MM.1S (cell line): Measurements from ENCODE around the gene FKBP3.
"Not testable (repeated sequence)": the region's sequence is repeated elsewhere in the genome, so short reads cannot be mapped to it uniquely, and the experiment has no call there.

Source experiments
- DNase-seq: peaks from one replicate; pipeline ENCODE4 v3.0.0-alpha.2; 2015
- H2AFZ ChIP-seq: fragments of 300-600 bp; sonication (generic); 2 replicates; pipeline ENCODE4 v1.6.0; 2016; ENCODE audit warnings: antibody characterized with exemption, low read length
- H3F3A ChIP-seq: fragments of 300-600 bp; sonication (generic); 2 replicates; pipeline ENCODE4 v1.6.1; 2016; ENCODE audit warnings: mild to moderate bottlenecking, antibody characterized with exemption, low read length, moderate library complexity, mixed read lengths; ENCODE audit not compliant: insufficient read depth
- H3K27ac ChIP-seq: fragments of 300-600 bp; sonication (generic); 2 replicates; pipeline ENCODE4 v1.5.1; 2016; ENCODE audit warnings: mild to moderate bottlenecking, low read length
- H3K27me3 ChIP-seq: fragments of 300-600 bp; sonication (generic); replicated peaks from 2 replicates; pipeline ENCODE4 v1.6.0; 2016; ENCODE audit warnings: low read length; ENCODE audit not compliant: insufficient read depth
- H3K36me3 ChIP-seq: fragments of 300-600 bp; sonication (generic); replicated peaks from 2 replicates; pipeline ENCODE4 v1.6.1; 2016; ENCODE audit warnings: mild to moderate bottlenecking, low read length, mixed read lengths; ENCODE audit not compliant: insufficient read depth
- H3K4me1 ChIP-seq: fragments of 300-600 bp; sonication (generic); 2 replicates; pipeline ENCODE4 v1.6.1; 2016; ENCODE audit warnings: low read length, mixed read lengths
- H3K4me2 ChIP-seq: fragments of 300-600 bp; sonication (generic); 2 replicates; pipeline ENCODE4 v1.6.0; 2016; ENCODE audit warnings: low read depth, low read length
- H3K4me3 ChIP-seq: fragments of 300-600 bp; sonication (generic); 2 replicates; pipeline ENCODE4 v1.5.1; 2016; ENCODE audit warnings: low read length, mixed read lengths
- H3K79me2 ChIP-seq: fragments of 300-600 bp; sonication (generic); 2 replicates; pipeline ENCODE4 v1.6.1; 2016; ENCODE audit warnings: mixed run types, low read length, mixed read lengths
- H3K9ac ChIP-seq: fragments of 300-600 bp; sonication (generic); 2 replicates; pipeline ENCODE4 v1.6.1; 2016; ENCODE audit warnings: low read length, mixed read lengths
- H3K9me2 ChIP-seq: fragments of 300-600 bp; sonication (generic); replicated peaks from 2 replicates; pipeline ENCODE4 v1.6.1; 2016; ENCODE audit warnings: mild to moderate bottlenecking, low read length, mixed read lengths; ENCODE audit not compliant: insufficient read depth
- H3K9me3 ChIP-seq: fragments of 300-600 bp; sonication (generic); replicated peaks from 2 replicates; pipeline ENCODE4 v1.6.1; 2016; ENCODE audit warnings: mild to moderate bottlenecking, low read length, mixed read lengths; ENCODE audit not compliant: insufficient read depth
- H4K20me1 ChIP-seq: fragments of 300-600 bp; sonication (generic); 2 replicates; pipeline ENCODE4 v1.6.1; 2016; ENCODE audit warnings: mild to moderate bottlenecking, low read length, moderate library complexity, mixed read lengths; ENCODE audit not compliant: insufficient read depth
- EZH2 ChIP-seq: fragments of 300-600 bp; sonication (generic); optimal IDR thresholded peaks from 2 replicates; pipeline ENCODE3; 2017; ENCODE audit warnings: low read depth, mild to moderate bottlenecking, antibody characterized with exemption, low read length, mixed read lengths
- EZH2phosphoT487 ChIP-seq: fragments of 300-600 bp; sonication (generic); IDR thresholded peaks from 2 replicates; pipeline ENCODE4 v1.6.1; 2018; ENCODE audit warnings: antibody characterized with exemption, low read length
- TF ChIP-seq, protein P1 (sequence below): fragments of 300-600 bp; sonication (generic); IDR thresholded peaks from 2 replicates; pipeline ENCODE4 v1.5.1; 2016; ENCODE audit warnings: antibody characterized with exemption, low read length, mixed read lengths

Gene FKBP3

GRCh38 chr14:45149602-45150001 is 15.3 kb upstream of the FKBP3 start:
- Histone ChIP-seq H2AFZ (no peak overlapping the region), H3K4me2 (no peak overlapping the region), H3K36me3 (no peaks in the 10 kb centered on the region), H3K27me3 (no peaks in the 10 kb centered on the region), H4K20me1 (no peaks in the 10 kb centered on the region), H3K9me2 (no peaks in the 10 kb centered on the region), H3K9me3 (no peaks in the 10 kb centered on the region), H3K79me2 (no peaks in the 10 kb centered on the region), H3K9ac (no peak overlapping the region), H3K4me1 (no peaks in the 10 kb centered on the region), H3K27ac (no peak overlapping the region), H3K4me3 (no peak overlapping the region), H3F3A (no peaks in the 10 kb centered on the region)
- no peak for DNase-seq
- TF ChIP-seq EZH2 (no peak), EZH2phosphoT487 (no peak)
- TF ChIP-seq, protein P1, sequence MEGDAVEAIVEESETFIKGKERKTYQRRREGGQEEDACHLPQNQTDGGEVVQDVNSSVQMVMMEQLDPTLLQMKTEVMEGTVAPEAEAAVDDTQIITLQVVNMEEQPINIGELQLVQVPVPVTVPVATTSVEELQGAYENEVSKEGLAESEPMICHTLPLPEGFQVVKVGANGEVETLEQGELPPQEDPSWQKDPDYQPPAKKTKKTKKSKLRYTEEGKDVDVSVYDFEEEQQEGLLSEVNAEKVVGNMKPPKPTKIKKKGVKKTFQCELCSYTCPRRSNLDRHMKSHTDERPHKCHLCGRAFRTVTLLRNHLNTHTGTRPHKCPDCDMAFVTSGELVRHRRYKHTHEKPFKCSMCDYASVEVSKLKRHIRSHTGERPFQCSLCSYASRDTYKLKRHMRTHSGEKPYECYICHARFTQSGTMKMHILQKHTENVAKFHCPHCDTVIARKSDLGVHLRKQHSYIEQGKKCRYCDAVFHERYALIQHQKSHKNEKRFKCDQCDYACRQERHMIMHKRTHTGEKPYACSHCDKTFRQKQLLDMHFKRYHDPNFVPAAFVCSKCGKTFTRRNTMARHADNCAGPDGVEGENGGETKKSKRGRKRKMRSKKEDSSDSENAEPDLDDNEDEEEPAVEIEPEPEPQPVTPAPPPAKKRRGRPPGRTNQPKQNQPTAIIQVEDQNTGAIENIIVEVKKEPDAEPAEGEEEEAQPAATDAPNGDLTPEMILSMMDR, result no peak

DNA sequence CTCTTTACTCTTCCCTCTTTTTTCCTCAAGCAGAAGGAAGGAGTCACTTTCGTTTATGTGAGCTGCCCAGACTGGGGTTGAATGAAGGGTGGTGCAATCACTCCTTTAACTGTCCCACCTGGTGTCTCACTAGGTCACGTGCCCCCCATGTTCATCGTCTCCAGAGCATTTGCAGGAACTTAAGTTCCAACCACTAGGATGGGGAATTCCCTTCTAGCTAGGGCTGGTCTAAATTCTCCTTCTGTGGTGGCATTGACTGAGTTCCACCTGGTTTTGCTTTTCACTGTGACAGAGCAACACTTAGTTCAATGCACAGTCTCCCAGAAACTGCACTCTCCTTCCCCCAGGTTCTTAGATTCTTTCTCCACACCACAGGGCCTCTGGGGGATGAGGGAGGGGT is 10.9 kb upstream of the FKBP3 start:
- Histone ChIP-seq H3K4me1 (no peaks in the 10 kb centered on the region), H3K4me2 (no peak overlapping the region), H3K9me2 (no peaks in the 10 kb centered on the region), H3K36me3 (no peaks in the 10 kb centered on the region), H4K20me1 (no peaks in the 10 kb centered on the region), H3K27ac (no peak overlapping the region), H3K9me3 (no peaks in the 10 kb centered on the region), H3F3A (no peaks in the 10 kb centered on the region), H3K9ac (no peak overlapping the region), H2AFZ (no peak overlapping the region), H3K4me3 (no peak overlapping the region), H3K79me2 (no peaks in the 10 kb centered on the region; the same call in 1 of the 2 replicates), H3K27me3 (no peaks in the 10 kb centered on the region)
- TF ChIP-seq EZH2phosphoT487 (no peak), EZH2 (no peak)
- TF ChIP-seq, protein P1, result no peak
- DNase-seq, result no peak

- TF ChIP-seq, protein P1, result no peak
- TF ChIP-seq EZH2, result no peak
- Histone ChIP-seq H3K9me3 (no peaks in the 10 kb centered on the region), H3K79me2 (peaks cover 2% of the 10 kb centered on the region), H3K27me3 (no peaks in the 10 kb centered on the region), H3K4me3 (no peak overlapping the region), H3F3A (no peaks in the 10 kb centered on the region), H3K9me2 (no peaks in the 10 kb centered on the region), H3K4me2 (no peak overlapping the region), H3K4me1 (no peaks in the 10 kb centered on the region), H3K9ac (no peak overlapping the region), H4K20me1 (no peaks in the 10 kb centered on the region), H2AFZ (no peak overlapping the region), H3K36me3 (no peaks in the 10 kb centered on the region), H3K27ac (no peak overlapping the region)
- DNase-seq, result no peak
These were observed 10.4 kb upstream of the FKBP3 start for GRCh38 chr14:45144658-45145057.

DNA sequence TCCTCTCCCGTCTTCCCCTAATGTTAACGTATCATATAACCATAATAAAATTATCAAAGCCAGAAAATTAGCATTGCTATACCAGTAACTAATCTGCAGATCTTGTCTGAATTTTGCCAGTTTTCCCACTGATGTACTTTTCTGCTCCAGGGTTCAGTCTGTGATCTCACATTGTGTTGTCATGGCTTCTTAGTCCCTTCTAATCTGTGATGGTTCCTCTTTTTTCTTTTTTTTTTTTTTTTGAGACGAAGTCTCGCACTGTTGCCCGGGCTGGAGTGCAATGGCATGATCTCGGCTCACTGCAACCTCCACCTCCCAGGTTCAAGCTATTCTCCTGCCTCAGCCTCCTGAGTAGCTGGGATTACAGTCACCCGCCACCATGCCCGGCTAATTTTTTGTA is 7.8 kb upstream of the FKBP3 start:
- not testable (repeated sequence) for H3K27ac ChIP-seq, H3K4me1 ChIP-seq, H3K9ac ChIP-seq, H4K20me1 ChIP-seq, H3K27me3 ChIP-seq, H2AFZ ChIP-seq, H3K36me3 ChIP-seq, H3K9me2 ChIP-seq, H3K4me3 ChIP-seq, H3F3A ChIP-seq, H3K9me3 ChIP-seq, H3K4me2 ChIP-seq, DNase-seq
- peaks cover 26% of the 10 kb centered on the region for H3K79me2 ChIP-seq
